Activated CD8-positive, alpha-beta memory T cell treated with anti-CD3 and anti-CD28 coated beads for 4 hours (primary cell): ENCODE measurements around the gene SH3TC1.
A peak's percentile ranks its signal among the peaks of the same experiment; 100 is the strongest.

ENCODE experiments used
- DNase-seq, 2 donors: peaks; one replicate each; pipeline ENCODE4 v3.0.0-alpha.2; 2020; ENCODE audit warnings: low read depth in 2 of 2

SH3TC1 gene

GRCh38 chr4:8229331-8229975 is 30.4 kb downstream of the SH3TC1 start:
- peak; percentile 8 to 28 for DNase-seq

GRCh38 chr4:8230033-8230432 is 30.9 kb downstream of the SH3TC1 start:
- no peak for DNase-seq

GRCh38 chr4:8230891-8231290 is 31.8 kb downstream of the SH3TC1 start:
- no peak for DNase-seq

GRCh38 chr4:8231551-8232049 is 32.5 kb downstream of the SH3TC1 start:
- no peak for DNase-seq

GRCh38 chr4:8232748-8233147 is 33.7 kb downstream of the SH3TC1 start:
- DNase-seq: no peak

- no peak for DNase-seq
Observed at GRCh38 chr4:8233672-8234484, 34.8 kb downstream of the SH3TC1 start.

- no peak for DNase-seq
Observed at GRCh38 chr4:8234715-8235114, 35.6 kb downstream of the SH3TC1 start.

- DNase-seq: no peak
Observed at GRCh38 chr4:8235224-8235623, 36.1 kb downstream of the SH3TC1 start.

- no peak for DNase-seq
Observed at GRCh38 chr4:8235686-8236085, 36.6 kb downstream of the SH3TC1 start.

- no peak for DNase-seq
Observed at GRCh38 chr4:8236106-8236919, 37.2 kb downstream of the SH3TC1 start.

GRCh38 chr4:8236920-8237195 is 37.8 kb downstream of the SH3TC1 start:
- no peak for DNase-seq

GRCh38 chr4:8237256-8237989 is 38.3 kb downstream of the SH3TC1 start:
- no peak for DNase-seq

- DNase-seq: no peak
Observed at GRCh38 chr4:8238036-8238511, 39.0 kb downstream of the SH3TC1 start.

GRCh38 chr4:8238515-8239053 is 39.5 kb downstream of the SH3TC1 start:
- no peak for DNase-seq

- no peak for DNase-seq
Observed at GRCh38 chr4:8239226-8239625, 40.1 kb downstream of the SH3TC1 start.

- DNase-seq: no peak
Observed at GRCh38 chr4:8239661-8240060, 40.6 kb downstream of the SH3TC1 start.

- DNase-seq: no peak
Observed at GRCh38 chr4:8240211-8241041, 41.3 kb downstream of the SH3TC1 start.

GRCh38 chr4:8241211-8241779 is 42.2 kb downstream of the SH3TC1 start:
- no peak for DNase-seq

- peak; percentile 53 to 63 for DNase-seq
Observed at GRCh38 chr4:8241895-8242696, 43.0 kb downstream of the SH3TC1 start.
